Limb (tissue), 2 donors: ENCODE results near the gene OR5C1.
A peak's percentile ranks its signal among the peaks of the same experiment; 100 is the strongest.
"Not testable (repeated sequence)": the region's sequence is repeated elsewhere in the genome, so short reads cannot be mapped to it uniquely, and the experiment has no call there.

ENCODE experiments used
- DNase-seq, 2 donors: peaks; one replicate each; pipeline ENCODE4 v3.0.0-alpha.2; 2016; ENCODE audit errors: extremely low spot score in 2 of 2

OR5C1 gene

DNA sequence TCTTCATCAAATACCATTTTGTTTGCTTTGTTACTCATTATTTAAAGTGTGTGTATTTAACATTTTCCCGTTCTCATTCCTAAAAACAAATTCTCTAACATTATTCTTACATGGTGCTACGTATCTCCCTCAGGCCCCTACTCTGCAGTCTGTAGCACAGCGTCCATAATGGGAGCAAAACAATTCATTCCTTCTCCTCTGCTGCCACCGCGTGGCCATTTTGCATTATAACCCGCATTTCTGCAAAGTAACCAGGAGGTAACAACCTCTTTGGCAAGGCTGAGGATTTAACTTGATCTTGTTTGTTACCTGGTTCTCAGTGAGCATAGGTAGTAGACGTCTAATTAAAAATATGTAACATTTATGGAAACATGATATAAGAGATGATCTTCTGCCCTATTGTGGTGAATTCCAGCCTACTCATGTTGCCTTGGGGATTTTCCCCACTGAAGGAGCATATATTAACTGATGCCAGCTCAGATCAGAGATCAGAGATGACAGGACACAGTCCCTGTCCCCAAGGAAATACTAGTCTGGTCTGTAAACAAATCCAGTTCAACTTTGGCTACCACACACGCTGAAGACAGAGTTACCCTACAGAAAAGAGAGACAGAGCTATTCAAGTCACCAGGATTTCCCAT, 21.7 kb downstream of the OR5C1 start:
- DNase-seq, result peak; percentile 79 to 84

DNA sequence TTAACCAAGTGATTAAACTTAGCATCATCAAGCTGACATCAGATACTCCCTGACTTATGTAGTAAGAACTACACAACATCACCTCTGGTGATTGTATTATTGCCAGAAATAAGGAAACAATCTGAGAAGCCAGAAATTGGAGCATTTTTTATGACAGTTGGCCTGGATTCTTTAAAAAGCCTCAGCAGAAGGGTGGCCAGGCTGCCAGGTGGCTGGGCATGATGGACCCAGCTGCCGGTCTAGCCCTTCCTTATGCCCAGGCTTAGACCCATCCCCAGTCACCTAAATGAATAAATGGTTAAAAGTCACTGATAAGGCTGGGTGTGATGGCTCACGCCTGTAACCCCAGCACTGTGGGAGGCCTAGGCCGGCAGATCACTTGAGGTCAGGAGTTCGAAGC, 24.0 kb downstream of the OR5C1 start:
- DNase-seq, result no peak

DNA sequence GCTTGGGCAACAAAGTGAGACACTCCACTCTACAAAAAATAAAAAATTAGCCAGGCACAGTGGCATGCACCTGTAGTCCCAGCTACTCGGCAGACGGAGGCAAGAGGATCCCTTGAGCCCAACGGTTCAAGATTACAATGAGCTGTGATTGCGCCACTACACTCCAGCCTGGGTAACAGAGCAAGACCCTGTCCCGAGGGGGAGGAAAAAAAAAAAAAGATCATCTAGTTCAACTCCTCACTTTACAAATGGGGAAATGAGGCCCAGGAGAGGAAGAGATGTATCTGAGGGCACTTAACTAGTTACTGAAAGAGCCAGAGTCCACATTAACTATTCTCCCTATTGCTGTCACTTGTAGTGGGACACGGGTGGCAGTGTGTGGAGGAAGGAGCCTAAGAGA, 25.8 kb downstream of the OR5C1 start:
- DNase-seq, result no peak

DNA sequence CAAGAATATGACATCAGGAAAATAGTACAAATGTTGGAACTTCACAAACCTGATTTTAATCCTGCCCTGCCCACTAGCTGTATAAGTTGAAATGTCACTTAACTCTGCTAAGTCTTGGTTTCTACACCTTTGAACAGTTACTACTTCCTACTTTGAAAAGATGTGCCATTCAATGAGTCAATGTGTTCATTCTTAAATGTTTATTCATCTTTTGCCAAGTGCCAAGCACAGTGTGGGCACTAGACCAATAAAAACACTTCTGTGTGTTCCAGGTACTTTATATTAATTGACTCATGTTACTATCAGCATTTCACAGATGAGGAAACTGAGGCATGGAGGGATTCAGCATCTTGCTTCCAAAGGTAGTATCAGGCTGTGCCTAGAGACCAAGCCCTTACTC, 26.8 kb downstream of the OR5C1 start:
- DNase-seq, result no peak

DNA sequence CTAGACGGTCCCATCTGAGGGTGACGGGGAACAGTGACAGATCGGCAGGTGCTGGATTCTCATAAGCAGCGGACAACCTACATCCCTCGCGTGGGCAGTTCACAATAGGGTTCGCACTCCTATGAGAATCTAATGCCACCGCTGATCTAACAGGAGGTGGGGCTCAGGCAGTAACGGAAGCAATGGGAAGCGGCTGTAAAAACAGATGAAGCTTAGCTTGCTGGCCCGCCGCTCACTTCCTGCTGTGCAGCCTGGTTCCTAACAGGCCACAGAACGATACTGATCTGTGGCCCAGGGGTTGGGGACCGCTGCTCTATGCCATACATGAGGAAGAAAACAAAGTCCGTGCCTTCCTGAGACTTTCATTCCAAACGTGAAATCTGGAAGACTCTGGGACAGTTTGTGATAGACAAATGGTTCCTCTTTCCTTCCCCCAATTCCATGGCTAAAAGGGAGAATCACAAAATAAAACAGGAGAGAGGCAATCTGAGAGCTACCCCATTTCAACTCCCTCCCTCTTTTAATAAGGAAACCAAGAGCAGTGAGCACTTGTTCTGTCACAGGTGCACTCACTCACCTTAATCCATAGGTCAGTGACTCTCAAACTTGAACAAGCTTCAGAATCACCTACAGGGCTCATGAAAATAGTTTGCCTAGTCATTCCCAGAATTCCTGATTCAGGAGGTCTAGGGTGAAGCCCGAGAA, 27.6 kb downstream of the OR5C1 start:
- DNase-seq, result no peak

DNA sequence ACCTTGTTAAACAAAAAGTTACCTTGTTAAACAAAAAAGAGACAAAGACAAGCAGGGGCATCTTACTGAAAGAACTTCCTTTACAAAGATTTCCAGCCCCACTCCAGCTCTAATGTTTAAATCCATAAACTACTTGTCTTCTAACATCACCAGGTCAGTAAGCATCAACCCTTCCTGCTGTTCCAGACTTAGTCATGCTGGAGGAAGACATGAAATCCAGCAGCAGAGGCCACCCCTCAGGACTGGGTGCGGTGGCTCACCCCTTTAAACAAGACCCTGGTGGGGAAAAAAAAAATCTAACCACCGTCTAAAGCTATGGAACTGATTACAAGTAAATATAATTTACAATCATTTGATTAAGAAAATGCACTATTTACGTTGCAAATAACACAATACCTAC, 30.6 kb downstream of the OR5C1 start:
- no peak for DNase-seq

DNA sequence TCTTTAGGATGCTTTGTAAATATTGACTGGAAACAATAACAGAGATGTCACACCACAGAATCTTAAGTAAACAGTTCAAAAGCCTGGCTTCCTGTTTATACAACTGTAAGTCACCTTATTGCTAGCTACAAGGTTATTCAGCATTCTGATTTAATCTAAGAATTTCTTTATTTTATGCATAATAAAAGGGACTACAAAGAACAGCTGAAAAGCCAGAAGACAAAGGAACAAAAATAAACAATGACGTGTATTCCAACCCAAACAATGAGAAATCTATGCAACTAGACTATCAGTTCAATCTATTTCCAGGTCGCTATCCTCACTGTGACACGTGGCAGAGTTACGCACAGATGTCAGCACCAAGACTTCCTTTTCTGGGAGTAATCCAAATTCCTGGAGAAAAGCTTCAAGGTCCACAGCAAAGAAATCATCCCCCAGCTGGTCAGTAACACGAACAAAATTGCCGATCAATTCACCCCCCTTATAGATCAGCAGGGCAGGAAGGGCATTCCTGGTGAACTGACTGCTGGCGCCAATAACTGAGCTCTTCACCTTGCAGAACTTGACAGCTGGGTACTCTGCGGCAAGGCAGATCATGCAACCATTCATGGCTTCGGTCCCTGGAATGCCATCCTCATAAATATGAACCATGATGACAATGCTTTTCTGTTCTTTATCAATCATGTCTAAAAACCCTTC, 31.2 kb downstream of the OR5C1 start:
- DNase-seq, result no peak

DNA sequence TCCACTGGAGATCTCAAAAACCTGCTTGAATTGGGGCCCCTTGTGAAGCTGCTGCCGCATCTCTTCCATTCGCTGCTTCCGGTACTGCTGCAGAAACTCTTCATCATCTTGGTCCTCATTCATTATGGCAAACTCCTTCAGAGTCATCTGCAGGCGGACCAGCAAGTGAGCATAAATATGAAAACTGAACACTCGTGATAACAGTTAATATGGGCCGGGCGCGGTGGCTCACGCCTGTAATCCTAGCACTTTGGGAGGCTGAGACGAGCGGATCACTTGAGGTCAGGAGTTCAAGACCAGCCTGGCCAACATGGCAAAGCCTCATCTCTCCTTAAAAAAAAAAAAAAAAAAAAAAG, 31.7 kb downstream of the OR5C1 start:
- no peak for DNase-seq

DNA sequence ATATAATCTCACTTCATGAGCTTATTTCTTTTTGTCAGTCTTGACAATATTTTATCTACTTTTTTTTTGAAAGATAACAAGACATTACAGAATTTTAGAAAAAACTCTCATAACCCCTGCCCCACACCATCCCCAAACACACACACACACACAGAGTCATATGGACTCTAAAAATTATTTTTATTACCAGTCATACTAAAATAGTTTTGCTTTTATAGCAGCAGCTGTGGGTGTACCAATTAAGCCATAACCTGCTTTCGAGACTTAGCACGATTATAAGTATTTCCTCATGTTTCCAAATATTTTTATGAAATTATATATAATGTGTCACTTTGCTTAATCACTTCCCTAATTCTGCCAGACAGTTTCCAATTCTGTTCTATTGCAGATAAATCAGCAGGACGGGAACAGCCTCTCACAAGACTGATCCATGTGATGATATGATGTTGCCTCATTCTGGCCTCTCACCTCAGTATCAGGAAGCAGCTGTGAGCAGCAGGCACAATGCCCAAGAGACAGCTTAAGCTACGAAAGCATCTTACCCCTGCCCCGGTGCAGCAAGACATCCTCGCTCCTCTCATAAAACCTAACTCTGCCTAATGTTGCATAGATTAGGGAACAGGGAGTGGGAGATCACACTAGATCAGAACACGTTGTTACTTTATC, 32.7 kb downstream of the OR5C1 start:
- DNase-seq, result no peak

DNA sequence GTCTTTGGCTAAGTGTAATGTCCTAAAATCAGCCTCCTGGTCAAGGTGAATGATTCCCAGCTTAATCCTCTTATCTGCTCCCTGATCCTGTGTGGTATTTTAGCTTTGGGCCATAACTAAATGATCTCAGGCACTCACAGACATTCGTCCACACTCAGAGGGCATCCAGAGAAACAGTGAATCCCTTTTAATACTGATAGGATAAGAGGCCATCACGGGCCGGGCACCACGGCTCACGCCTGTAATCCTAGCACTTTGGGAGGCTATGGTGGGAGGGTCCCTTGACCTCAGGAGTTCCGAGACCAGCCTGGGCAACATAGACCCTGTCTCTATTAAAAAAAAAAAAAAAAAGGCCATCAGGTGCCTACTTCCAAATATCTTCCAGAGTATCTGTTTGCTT, 33.3 kb downstream of the OR5C1 start:
- no peak for DNase-seq

DNA sequence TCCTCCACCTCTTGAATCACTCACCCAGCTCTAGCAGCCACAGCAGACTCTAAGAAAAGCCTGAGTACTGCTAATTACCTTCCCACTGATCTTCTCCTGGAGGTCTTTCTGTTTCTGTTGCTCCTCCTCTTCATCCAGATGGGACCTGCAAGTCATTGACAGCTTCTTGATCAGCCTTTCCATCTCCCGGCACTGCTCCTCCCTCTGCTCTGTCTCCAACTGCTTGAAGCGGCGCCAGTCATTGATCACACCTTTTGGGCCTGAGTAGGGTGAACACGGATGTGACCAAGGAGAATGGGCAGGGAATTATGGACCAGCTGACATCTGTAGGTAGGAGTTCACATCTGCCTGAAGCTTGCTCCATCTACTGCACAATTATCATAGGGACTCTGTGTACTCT, 34.2 kb downstream of the OR5C1 start:
- no peak for DNase-seq

DNA sequence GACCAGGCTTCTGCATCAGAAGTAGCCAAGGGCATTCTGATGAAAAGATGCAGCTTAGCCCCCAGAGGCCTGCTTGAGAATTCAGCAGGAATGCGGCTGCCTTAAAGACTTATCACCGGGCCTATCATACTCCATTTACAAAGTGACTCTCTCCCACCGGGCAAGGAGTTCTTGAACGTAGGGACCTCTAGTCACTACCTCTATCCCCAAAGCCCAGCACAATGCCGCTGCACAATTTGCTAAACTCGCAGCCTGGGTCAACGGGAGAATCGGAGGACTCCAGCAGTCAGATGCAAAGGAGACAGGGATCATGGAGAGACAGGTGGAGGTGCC, 39.0 kb downstream of the OR5C1 start:
- DNase-seq, result peak in 1 of 2 donors; percentile 6

DNA sequence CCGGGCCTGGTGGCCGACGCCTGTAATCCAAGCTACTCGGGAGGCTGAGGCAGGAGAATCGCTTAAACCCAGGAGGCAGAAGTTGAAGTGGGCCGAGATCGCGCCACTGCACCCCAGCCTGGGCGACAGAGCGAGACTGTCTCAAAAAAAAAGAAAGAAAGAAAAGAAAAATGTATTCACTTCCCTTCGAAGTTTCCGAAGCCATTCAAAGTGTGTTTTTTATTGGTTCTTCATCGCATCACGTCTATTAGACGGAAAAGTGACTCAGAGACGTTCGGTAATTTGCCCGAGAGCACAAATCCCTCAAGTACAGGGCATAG, 40.2 kb downstream of the OR5C1 start:
- not testable (repeated sequence) for DNase-seq

DNA sequence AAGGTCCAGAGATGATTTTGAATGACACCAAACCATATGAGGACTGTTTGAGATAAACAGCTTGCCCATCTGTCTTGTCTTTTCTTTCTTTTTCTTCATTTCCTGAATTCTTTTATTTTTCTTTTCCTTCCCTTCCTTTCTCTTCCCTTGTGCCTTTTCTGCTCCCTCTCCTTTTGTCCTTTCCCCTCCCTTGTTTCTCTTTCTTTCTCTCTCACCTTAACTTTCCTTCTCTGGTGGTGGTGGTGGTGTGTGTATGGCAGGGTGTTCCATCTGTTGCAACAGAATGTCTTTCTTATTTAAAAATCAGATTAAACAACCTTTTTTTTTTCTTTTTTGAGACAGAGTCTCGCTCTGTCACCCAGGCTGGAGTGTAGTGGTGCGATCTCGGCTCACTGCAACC, 43.5 kb downstream of the OR5C1 start:
- no peak for DNase-seq

DNA sequence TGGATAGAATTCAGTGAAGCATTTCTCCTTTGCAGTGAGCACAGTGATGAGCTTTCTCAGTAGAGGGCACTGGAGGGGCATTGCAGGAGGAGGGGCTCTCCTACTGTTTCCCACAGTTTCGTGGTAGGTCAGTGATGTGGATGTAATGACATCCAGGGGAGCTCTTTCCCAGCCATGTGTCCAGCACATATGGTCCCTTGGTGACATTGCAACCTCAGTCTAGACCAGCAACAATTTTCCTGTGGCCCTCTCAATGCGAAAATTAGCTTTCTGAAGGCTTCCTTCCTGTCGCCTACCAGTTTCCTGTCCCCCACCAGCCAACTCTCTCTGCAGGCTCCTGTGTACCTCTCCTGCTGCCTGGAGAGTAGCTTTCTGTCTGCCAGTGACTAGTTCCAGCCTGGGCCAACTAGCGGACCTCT, 46.6 kb downstream of the OR5C1 start:
- no peak for DNase-seq

DNA sequence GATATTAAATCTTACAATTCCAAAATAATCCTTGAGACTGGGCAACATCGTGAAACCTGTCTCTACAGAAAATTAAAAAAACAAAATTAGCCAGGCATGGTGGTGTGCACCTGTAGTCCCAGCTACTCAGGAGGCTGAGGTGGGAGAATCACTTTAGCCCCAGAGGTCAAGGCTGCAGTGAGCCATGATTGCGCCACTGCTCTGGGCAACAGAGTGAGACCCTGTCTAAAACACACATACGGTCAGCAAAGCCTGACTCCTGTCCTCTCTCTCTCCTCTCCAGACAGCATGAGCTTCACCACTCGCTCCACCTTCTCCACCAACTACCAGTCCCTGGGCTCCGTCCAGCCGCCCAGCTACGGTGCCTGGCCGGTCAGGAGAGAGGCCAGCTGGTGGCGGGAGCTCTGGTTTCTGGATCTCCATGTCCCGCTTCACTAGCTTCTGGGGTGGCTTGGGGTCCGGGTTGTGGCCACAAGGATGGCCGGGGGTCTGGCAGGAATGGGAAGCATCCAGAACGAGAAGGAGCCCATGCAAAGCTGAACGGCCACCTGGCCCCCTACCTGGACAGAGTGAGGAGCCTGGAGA, 48.6 kb downstream of the OR5C1 start:
- DNase-seq, result no peak

DNA sequence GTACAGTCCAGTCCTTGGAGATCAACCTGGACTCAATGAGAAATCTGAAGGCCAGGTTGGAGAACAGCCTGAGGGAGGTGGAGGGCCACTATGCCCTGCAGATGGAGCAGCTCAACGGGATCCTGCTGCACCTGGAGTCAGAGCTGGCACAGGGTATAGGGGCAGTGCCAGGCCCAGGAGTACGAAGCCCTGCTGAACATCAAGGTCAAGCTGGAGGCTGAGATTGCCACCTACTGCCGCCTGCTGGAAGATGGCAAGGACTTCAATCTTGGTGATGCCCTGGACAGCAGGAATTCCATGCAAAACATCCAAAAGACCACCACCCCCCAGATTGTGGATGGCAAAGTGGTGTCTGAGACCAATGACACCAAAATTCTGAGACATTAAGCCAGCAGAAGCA, 49.7 kb downstream of the OR5C1 start:
- not testable (repeated sequence) for DNase-seq
